ENCODE data around the gene HPCA.

HPCA gene

DNA sequence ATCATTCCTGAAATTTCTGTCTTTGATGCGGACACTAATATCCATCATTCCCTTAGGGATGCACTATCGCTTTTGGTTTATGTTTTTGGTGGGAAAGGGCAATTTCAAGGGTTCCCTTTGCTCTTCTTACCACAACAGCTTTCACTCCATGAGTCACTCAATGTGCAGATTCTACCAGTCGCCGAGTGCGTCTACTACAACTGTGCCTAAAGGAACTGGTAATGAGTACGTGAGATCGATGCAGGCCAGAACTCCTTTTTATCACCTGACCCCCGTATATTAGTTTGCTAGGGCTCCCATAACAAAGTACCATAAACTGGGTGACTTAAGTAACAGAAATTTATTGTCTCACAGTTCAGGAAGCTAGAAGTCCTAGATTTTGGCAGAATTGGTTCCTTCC is 42.4 kb downstream of the HPCA start:
- no peak overlapping the region for H3K4me2 ChIP-seq (ENCODE audit: low read length)
- H3K27me3 ChIP-seq (ENCODE audit: insufficient read depth, low read length) = 0 out of 2 replicates have a peak, but pooled peaks cover 4% of the 10 kb centered on the region
- no peak overlapping the region for H3K4me3 ChIP-seq (ENCODE audit: low read depth, low read length, poor library complexity, severe bottlenecking)
- TF ChIP-seq EZH2 (IDR thresholded peaks at IDR 0.05; ENCODE audit: borderline replicate concordance, low read length) (no peak), CTCF (IDR thresholded peaks at IDR 0.05; ENCODE audit: low read length) (no peak)
- H3K9ac ChIP-seq (ENCODE audit: low read length) = no peak overlapping the region
- no peaks in the 10 kb centered on the region for H3K4me1 ChIP-seq (ENCODE audit: insufficient read depth, low read length, severe bottlenecking)
- no peaks in the 10 kb centered on the region for H3K36me3 ChIP-seq (ENCODE audit: insufficient read depth, low read length)
- H4K20me1 ChIP-seq (ENCODE audit: insufficient read depth, low read length) = no peaks in the 10 kb centered on the region
- H3F3A ChIP-seq (ENCODE audit: insufficient read depth, low read length) = no peaks in the 10 kb centered on the region
- H3K79me2 ChIP-seq (ENCODE audit: insufficient read depth, low read length) = no peaks in the 10 kb centered on the region
- no peak overlapping the region for H3K27ac ChIP-seq (ENCODE audit: low read depth, low read length, poor library complexity, severe bottlenecking)
- H3K9me2 ChIP-seq (ENCODE audit: low read depth, low read length) = no peaks in the 10 kb centered on the region
- no peaks in the 10 kb centered on the region for H3K9me3 ChIP-seq (ENCODE audit: low read length)
- no peak overlapping the region for H2AFZ ChIP-seq (ENCODE audit: low read length)

- Histone ChIP-seq H3K9ac (ENCODE audit: low read length) (no peak overlapping the region), H3K9me3 (ENCODE audit: low read length) (no peaks in the 10 kb centered on the region), H3K27me3 (ENCODE audit: insufficient read depth, low read length) (0 out of 2 replicates have a peak, but pooled peaks cover 4% of the 10 kb centered on the region), H3K36me3 (ENCODE audit: insufficient read depth, low read length) (no peaks in the 10 kb centered on the region), H3K4me2 (ENCODE audit: low read length) (no peak overlapping the region), H3K27ac (ENCODE audit: low read depth, low read length, poor library complexity, severe bottlenecking) (no peak overlapping the region), H3K9me2 (ENCODE audit: low read depth, low read length) (no peaks in the 10 kb centered on the region), H2AFZ (ENCODE audit: low read length) (no peak overlapping the region), H4K20me1 (ENCODE audit: insufficient read depth, low read length) (no peaks in the 10 kb centered on the region), H3K4me1 (ENCODE audit: insufficient read depth, low read length, severe bottlenecking) (no peaks in the 10 kb centered on the region), H3K4me3 (ENCODE audit: low read depth, low read length, poor library complexity, severe bottlenecking) (no peak overlapping the region), H3K79me2 (ENCODE audit: insufficient read depth, low read length) (no peaks in the 10 kb centered on the region), H3F3A (ENCODE audit: insufficient read depth, low read length) (no peaks in the 10 kb centered on the region)
- TF ChIP-seq CTCF (IDR thresholded peaks at IDR 0.05; ENCODE audit: low read length) (no peak), EZH2 (IDR thresholded peaks at IDR 0.05; ENCODE audit: borderline replicate concordance, low read length) (no peak)
Measured at GRCh38 chr1:32929366-32929765, 43.1 kb downstream of the HPCA start.

GRCh38 chr1:32931760-32932159 is 45.5 kb downstream of the HPCA start:
- H3K4me1 ChIP-seq (ENCODE audit: insufficient read depth, low read length, severe bottlenecking) = no peaks in the 10 kb centered on the region
- no peak overlapping the region for H2AFZ ChIP-seq (ENCODE audit: low read length)
- no peaks in the 10 kb centered on the region for H3K9me2 ChIP-seq (ENCODE audit: low read depth, low read length)
- no peaks in the 10 kb centered on the region for H3K27me3 ChIP-seq (ENCODE audit: insufficient read depth, low read length)
- H3K9ac ChIP-seq (ENCODE audit: low read length) = no peak overlapping the region
- H4K20me1 ChIP-seq (ENCODE audit: insufficient read depth, low read length) = no peaks in the 10 kb centered on the region
- H3K4me3 ChIP-seq (ENCODE audit: low read depth, low read length, poor library complexity, severe bottlenecking) = no peak overlapping the region
- H3K4me2 ChIP-seq (ENCODE audit: low read length) = no peak overlapping the region
- no peak overlapping the region for H3K27ac ChIP-seq (ENCODE audit: low read depth, low read length, poor library complexity, severe bottlenecking)
- TF ChIP-seq EZH2 (IDR thresholded peaks at IDR 0.05; ENCODE audit: borderline replicate concordance, low read length) = no peak
- no peak for TF ChIP-seq CTCF (IDR thresholded peaks at IDR 0.05; ENCODE audit: low read length)
- H3K36me3 ChIP-seq (ENCODE audit: insufficient read depth, low read length) = 0 out of 2 replicates have a peak, but pooled peaks cover 4% of the 10 kb centered on the region
- H3K79me2 ChIP-seq (ENCODE audit: insufficient read depth, low read length) = no peaks in the 10 kb centered on the region
- no peaks in the 10 kb centered on the region for H3F3A ChIP-seq (ENCODE audit: insufficient read depth, low read length)
- H3K9me3 ChIP-seq (ENCODE audit: low read length) = no peaks in the 10 kb centered on the region

Data from OCI-LY1 (cell line).